ENCODE measurements around the gene ADSL. TPM values are rescaled to one million over a fixed set of nuclear protein-coding genes. Genes with fewer than 3 reads are reported as not detected.

ADSL gene
- total RNA-seq, 6 experiments from 2014 or later = 15.1 to 47.6 (median 24.9) TPM

GRCh38 chr22:40329466-40329865, 16.8 kb upstream of the ADSL start:
- H3K27me3 ChIP-seq = no peaks in the 10 kb centered on the region
- no peaks in the 10 kb centered on the region for H3K9me3 ChIP-seq
- H3K4me3 ChIP-seq = no peak overlapping the region
- no peaks in the 10 kb centered on the region for H3K4me1 ChIP-seq
- DNase-seq (no peak), ATAC-seq (no peak)
- 81% methylated on average over 9 of the region's 9 CpGs for WGBS (ENCODE audit: insufficient coverage, low coverage, low lambda C conversion rate, missing lambda C conversion rate)
- TF ChIP-seq POLR2A (IDR thresholded peaks at IDR 0.05) = no peak
- TF ChIP-seq, protein P1, sequence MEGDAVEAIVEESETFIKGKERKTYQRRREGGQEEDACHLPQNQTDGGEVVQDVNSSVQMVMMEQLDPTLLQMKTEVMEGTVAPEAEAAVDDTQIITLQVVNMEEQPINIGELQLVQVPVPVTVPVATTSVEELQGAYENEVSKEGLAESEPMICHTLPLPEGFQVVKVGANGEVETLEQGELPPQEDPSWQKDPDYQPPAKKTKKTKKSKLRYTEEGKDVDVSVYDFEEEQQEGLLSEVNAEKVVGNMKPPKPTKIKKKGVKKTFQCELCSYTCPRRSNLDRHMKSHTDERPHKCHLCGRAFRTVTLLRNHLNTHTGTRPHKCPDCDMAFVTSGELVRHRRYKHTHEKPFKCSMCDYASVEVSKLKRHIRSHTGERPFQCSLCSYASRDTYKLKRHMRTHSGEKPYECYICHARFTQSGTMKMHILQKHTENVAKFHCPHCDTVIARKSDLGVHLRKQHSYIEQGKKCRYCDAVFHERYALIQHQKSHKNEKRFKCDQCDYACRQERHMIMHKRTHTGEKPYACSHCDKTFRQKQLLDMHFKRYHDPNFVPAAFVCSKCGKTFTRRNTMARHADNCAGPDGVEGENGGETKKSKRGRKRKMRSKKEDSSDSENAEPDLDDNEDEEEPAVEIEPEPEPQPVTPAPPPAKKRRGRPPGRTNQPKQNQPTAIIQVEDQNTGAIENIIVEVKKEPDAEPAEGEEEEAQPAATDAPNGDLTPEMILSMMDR (IDR thresholded peaks at IDR 0.05) = no peak
- H3K36me3 ChIP-seq = peaks cover 0 to 15% (median 0%) of the 10 kb centered on the region in 4 donors
- H3K27ac ChIP-seq = no peak overlapping the region
- intact Hi-C loops (cut with DNase I) = no loop called here

DNA sequence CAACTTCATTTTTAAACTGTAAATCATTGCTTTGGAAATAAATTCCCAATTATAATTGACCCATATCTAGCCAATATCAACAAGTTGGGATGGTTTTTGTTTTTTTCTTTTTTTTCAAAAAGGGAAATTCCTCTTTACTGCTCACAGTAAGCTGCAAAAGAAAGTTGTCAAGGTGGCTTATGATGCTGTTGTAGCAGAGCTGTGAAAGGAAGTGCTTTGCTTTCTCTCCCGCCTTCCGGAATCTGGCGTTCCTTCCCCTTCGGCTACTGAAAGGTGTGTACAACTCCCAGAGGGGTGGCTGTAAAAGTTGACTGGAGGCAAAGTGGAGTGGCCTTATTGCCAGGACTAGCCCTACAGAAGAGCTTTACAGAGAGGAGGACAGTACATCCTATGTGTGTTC, 16.2 kb upstream of the ADSL start:
- H3K36me3 ChIP-seq = peaks cover 0 to 9% (median 0%) of the 10 kb centered on the region in 4 donors
- no peak for DNase-seq
- intact Hi-C loops (cut with DNase I) = no loop called here
- WGBS (ENCODE audit: insufficient coverage, low coverage, low lambda C conversion rate, missing lambda C conversion rate) = 88% methylated on average over 4 of the region's 4 CpGs
- H3K9me3 ChIP-seq = no peaks in the 10 kb centered on the region
- H3K4me3 ChIP-seq = no peak overlapping the region
- H3K4me1 ChIP-seq = no peaks in the 10 kb centered on the region
- TF ChIP-seq POLR2A (IDR thresholded peaks at IDR 0.05) = no peak
- TF ChIP-seq, protein P1 (IDR thresholded peaks at IDR 0.05) = no peak
- no peak for ATAC-seq
- no peaks in the 10 kb centered on the region for H3K27me3 ChIP-seq
- H3K27ac ChIP-seq = no peak overlapping the region

DNA sequence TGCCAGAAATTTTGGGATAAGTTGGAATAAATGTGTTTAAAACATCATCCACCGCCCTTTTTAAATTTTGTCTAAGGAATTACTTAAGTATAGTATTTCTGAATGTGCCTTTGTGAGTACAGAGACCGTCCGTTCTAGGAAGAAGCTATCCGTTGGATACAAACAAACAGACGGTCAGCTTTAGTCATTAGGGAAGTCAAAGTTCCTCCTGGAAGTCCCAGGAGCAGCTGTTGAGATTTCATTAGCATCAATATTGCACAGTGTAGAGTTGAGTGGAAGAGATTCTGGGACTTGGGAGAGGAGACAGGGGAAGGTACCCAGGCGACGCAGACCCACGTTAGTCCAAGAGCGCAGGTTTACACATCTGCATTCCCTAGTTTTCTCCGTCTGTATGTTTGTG, 15.7 kb upstream of the ADSL start:
- no peak for TF ChIP-seq POLR2A (IDR thresholded peaks at IDR 0.05)
- TF ChIP-seq, protein P1 (IDR thresholded peaks at IDR 0.05) = no peak
- no peak for DNase-seq
- H3K4me1 ChIP-seq = no peaks in the 10 kb centered on the region
- H3K27me3 ChIP-seq = no peaks in the 10 kb centered on the region
- intact Hi-C loops (cut with DNase I) = no loop called here
- no peak overlapping the region for H3K27ac ChIP-seq
- H3K4me3 ChIP-seq = no peak overlapping the region
- 77% methylated on average over 10 of the region's 10 CpGs for WGBS (ENCODE audit: insufficient coverage, low coverage, low lambda C conversion rate, missing lambda C conversion rate)
- H3K36me3 ChIP-seq = peaks cover 0 to 5% (median 0%) of the 10 kb centered on the region in 4 donors
- H3K9me3 ChIP-seq = no peaks in the 10 kb centered on the region
- ATAC-seq = no peak

- WGBS (ENCODE audit: insufficient coverage, low coverage, low lambda C conversion rate, missing lambda C conversion rate) = 68% methylated on average over 3 of the region's 4 CpGs
- Histone ChIP-seq H3K27me3 (no peaks in the 10 kb centered on the region), H3K36me3 (peaks cover 0 to 5% (median 2%) of the 10 kb centered on the region in 4 donors), H3K4me3 (no peak overlapping the region), H3K4me1 (no peaks in the 10 kb centered on the region), H3K9me3 (no peaks in the 10 kb centered on the region), H3K27ac (no peak overlapping the region)
- DNase-seq (no peak), ATAC-seq (no peak)
- TF ChIP-seq, protein P1 (IDR thresholded peaks at IDR 0.05) = no peak
- TF ChIP-seq POLR2A (IDR thresholded peaks at IDR 0.05) = no peak
- intact Hi-C loops (cut with DNase I) = no loop called here
Observed at GRCh38 chr22:40331706-40332105, 14.6 kb upstream of the ADSL start.

DNA sequence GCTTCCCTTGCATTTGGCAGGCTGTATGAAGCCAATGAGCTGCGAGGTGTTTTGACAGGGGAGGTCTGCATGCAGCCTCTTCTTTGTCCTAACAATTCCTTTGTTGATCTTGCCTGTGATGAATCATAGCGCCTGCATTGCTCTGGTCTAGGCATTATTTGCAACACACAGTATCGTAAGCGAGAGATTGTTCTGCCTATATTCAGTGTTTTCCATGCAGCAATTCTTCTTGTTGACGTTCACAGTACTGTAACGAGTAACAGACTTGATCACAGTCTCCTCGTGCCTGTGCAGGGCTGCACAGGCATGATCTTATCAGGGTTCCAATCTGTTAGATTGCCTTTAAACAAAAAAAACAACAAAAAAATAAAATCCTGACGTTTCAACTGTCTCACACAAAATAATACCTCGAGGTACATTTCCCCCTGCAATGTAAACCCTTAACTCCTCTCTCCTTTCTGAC, 13.9 kb upstream of the ADSL start:
- TF ChIP-seq, protein P1 (IDR thresholded peaks at IDR 0.05) = no peak
- TF ChIP-seq POLR2A (IDR thresholded peaks at IDR 0.05) = no peak
- H3K36me3 ChIP-seq = peaks cover 0 to 5% (median 2%) of the 10 kb centered on the region in 4 donors
- H3K9me3 ChIP-seq = no peaks in the 10 kb centered on the region
- DNase-seq = no peak
- no peak for ATAC-seq
- no peak overlapping the region for H3K27ac ChIP-seq
- H3K4me1 ChIP-seq = no peaks in the 10 kb centered on the region
- H3K4me3 ChIP-seq = no peak overlapping the region
- 78% methylated on average over 9 of the region's 9 CpGs for WGBS (ENCODE audit: insufficient coverage, low coverage, low lambda C conversion rate, missing lambda C conversion rate)
- H3K27me3 ChIP-seq = no peaks in the 10 kb centered on the region
- intact Hi-C loops (cut with DNase I) = no loop called here

Measured in right lobe of liver (tissue), 6 donors.